K562 (cell line): ENCODE results near the gene HCST. TPM values are rescaled to one million over a fixed set of nuclear protein-coding genes. Genes with fewer than 3 reads are reported as not detected.

Source experiments
- ATAC-seq: fragments of 200-7000 bp; cut with Tn5 transposase; 3 replicates; pipeline ENCODE4 v1.9.1; 2020; ENCODE audit warnings: moderate library complexity
- BruUV-seq: library from RNA; stranded (reverse); fragments of 400-500 nt; replicated peaks from 2 replicates; lab custom pipeline; 2021; lab: Mats Ljungman, UMichigan
- CTCF ChIA-PET: fragments of 300-600 bp; formaldehyde crosslinking; extraction: SDS; loops from one replicate; lab custom pipeline; 2021; ENCODE audit warnings: low intra/inter-chr PET ratio; lab: Yijun Ruan, JAX
- POLR2A ChIA-PET: fragments of 300-600, 350-650 bp; sonication (Branson Sonifier 250); formaldehyde crosslinking; extraction: SDS; loops from one replicate; lab custom pipeline; 2021; ENCODE audit warnings: antibody characterized with exemption, inconsistent platforms; lab: Yijun Ruan, JAX
- DNase-seq, 4 experiments: peaks; one replicate each; pipeline versions ENCODE4 v3.0.0 to v3.0.0-alpha.2; 2011 to 2018; ENCODE audit warnings: low spot score in 3 of 4, mixed read lengths in 3 of 4; ENCODE audit errors: extremely low read depth in 1 of 4
- FAIRE-seq: peaks from 2 replicates; lab custom pipeline; 2011; peaks lifted over from hg19 to GRCh38; lab: Jason Lieb, UNC
- H2AFZ ChIP-seq: 2 replicates; pipeline ENCODE4 v1.6.0; 2011; ENCODE audit warnings: low read depth, low read length, control low read depth, inconsistent platforms
- H3K27ac ChIP-seq: fragments of 200-600 bp; 3 replicates; pipeline ENCODE4 v1.8.0; 2011; ENCODE audit warnings: low read depth, mild to moderate bottlenecking, control low read depth, inconsistent platforms, low read length, moderate library complexity, mixed read lengths; ENCODE audit errors: extremely low read depth
- H3K27me3 ChIP-seq, 2 experiments: fragments of 300-600 bp in 1 of 2; 2 replicates in 1 of 2; 3 replicates in 1 of 2; pipeline versions ENCODE4 v1.6.0 to v1.8.0; 2011; ENCODE audit warnings: inconsistent platforms in 2 of 2, low read length in 2 of 2, mild to moderate bottlenecking in 1 of 2, mixed read lengths in 1 of 2, moderate library complexity in 1 of 2; ENCODE audit not compliant: control insufficient read depth in 2 of 2, insufficient read depth in 2 of 2
- H3K36me3 ChIP-seq: fragments of 300-600 bp; 3 replicates; pipeline ENCODE4 v1.8.0; 2011; ENCODE audit warnings: mild to moderate bottlenecking, low read length, inconsistent platforms; ENCODE audit not compliant: control insufficient read depth, insufficient read depth
- H3K4me1 ChIP-seq, 2 experiments: fragments of 200-600 bp in 1 of 2; replicated peaks in 1 of 2; 2 replicates in 1 of 2; 3 replicates in 1 of 2; pipeline versions ENCODE4 v1.5.1 to v1.8.0; 2011; ENCODE audit warnings: inconsistent platforms in 2 of 2, low read length in 2 of 2, mild to moderate bottlenecking in 1 of 2, mixed read lengths in 1 of 2, moderate library complexity in 1 of 2; ENCODE audit not compliant: control insufficient read depth in 2 of 2, insufficient read depth in 2 of 2
- H3K4me2 ChIP-seq: 2 replicates; pipeline ENCODE4 v1.6.1; 2011; ENCODE audit warnings: low read length, control low read depth, inconsistent platforms, mixed read lengths; ENCODE audit not compliant: insufficient read depth
- H3K4me3 ChIP-seq: fragments of 200-600 bp; sonication (generic), shearing (Covaris generic); 2 replicates; pipeline ENCODE4 v1.5.1; 2016; ENCODE audit warnings: control low read depth, inconsistent platforms
- H3K79me2 ChIP-seq: fragments of 200-600 bp; 3 replicates; pipeline ENCODE4 v1.8.0; 2011; ENCODE audit warnings: low read length, inconsistent platforms; ENCODE audit not compliant: control insufficient read depth, insufficient read depth
- H3K9ac ChIP-seq, 2 experiments: 2 replicates each; pipeline versions ENCODE4 v1.6.0 to v1.6.1; 2011; ENCODE audit warnings: low read depth in 2 of 2, low read length in 2 of 2, control low read depth in 1 of 2, inconsistent platforms in 1 of 2, mild to moderate bottlenecking in 1 of 2, mixed read lengths in 1 of 2; ENCODE audit not compliant: insufficient read depth in 1 of 2
- H3K9me1 ChIP-seq: one replicate; pipeline ENCODE4 v1.6.0; 2011; ENCODE audit warnings: inconsistent platforms, mild to moderate bottlenecking, low read length, moderate library complexity; ENCODE audit not compliant: control insufficient read depth, insufficient read depth
- H3K9me3 ChIP-seq: replicated peaks from 2 replicates; pipeline ENCODE4 v1.5.1; 2011; ENCODE audit warnings: low read depth, low read length, inconsistent platforms; ENCODE audit not compliant: control insufficient read depth, insufficient read depth
- H4K20me1 ChIP-seq: replicated peaks from 2 replicates; pipeline ENCODE4 v1.6.1; 2011; ENCODE audit warnings: low read length, inconsistent platforms, mixed read lengths; ENCODE audit not compliant: control insufficient read depth, insufficient read depth
- CREB5 ChIP-seq: fragments of 250-450 bp; sonication (Bioruptor Pico); IDR thresholded peaks from 2 replicates; pipeline ENCODE4 v1.5.0; 2020; ENCODE audit warnings: mild to moderate bottlenecking
- FUS ChIP-seq: fragments of 200-400 bp; formaldehyde crosslinking; optimal IDR thresholded peaks from 2 replicates; pipeline ENCODE3; 2017; ENCODE audit warnings: low read depth, low read length
- GTF2F1 ChIP-seq: IDR thresholded peaks from 2 replicates; pipeline ENCODE4 v1.6.1; 2011; ENCODE audit warnings: low read depth, low read length, improper control_type of control experiment
- MTF1 ChIP-seq: fragments of 250-450 bp; sonication (Bioruptor Pico); IDR thresholded peaks from 2 replicates; pipeline ENCODE4 v1.9.0; 2021; ENCODE audit warnings: moderate library complexity, mild to moderate bottlenecking, inconsistent platforms, borderline replicate concordance
- PHB2 ChIP-seq: fragments of 450-650 bp; IDR thresholded peaks from 2 replicates; pipeline ENCODE4 v1.6.1; 2017; ENCODE audit warnings: low read depth
- PRMT5 ChIP-seq: sonication (generic); formaldehyde crosslinking; IDR thresholded peaks from 2 replicates; pipeline ENCODE4 v1.5.0; 2020; ENCODE audit warnings: missing genetic modification reagents
- RBM17 ChIP-seq: fragments of 200-400 bp; formaldehyde crosslinking; IDR thresholded peaks from 2 replicates; pipeline ENCODE4 v1.6.1; 2017; ENCODE audit warnings: low read depth, mild to moderate bottlenecking, low read length, borderline replicate concordance
- RBM34 ChIP-seq: fragments of 200-400 bp; formaldehyde crosslinking; IDR thresholded peaks from 2 replicates; pipeline ENCODE4 v1.6.1; 2018; ENCODE audit warnings: low read length, borderline replicate concordance; ENCODE audit not compliant: insufficient read depth
- SRF ChIP-seq, 2 experiments: fragments of 250-450, 450-650 bp in 1 of 2; sonication (Bioruptor Pico) in 1 of 2; sonication (generic) in 1 of 2; formaldehyde crosslinking; IDR thresholded peaks; 2 replicates each; pipeline versions ENCODE4 v1.5.0 to v1.5.1; 2020 to 2022; ENCODE audit warnings: mild to moderate bottlenecking in 1 of 2, missing genetic modification reagents in 1 of 2
- TAF9B ChIP-seq: fragments of 450-650 bp; IDR thresholded peaks from 2 replicates; pipeline ENCODE4 v1.6.1; 2018; ENCODE audit warnings: mild to moderate bottlenecking; ENCODE audit not compliant: partially characterized antibody
- TCF3 ChIP-seq: sonication (generic); formaldehyde crosslinking; IDR thresholded peaks from 2 replicates; pipeline ENCODE4 v1.4.0; 2020; ENCODE audit warnings: mild to moderate bottlenecking, missing genetic modification reagents
- VEZF1 ChIP-seq: fragments of 200-800 bp; sonication (Bioruptor generic); IDR thresholded peaks from 2 replicates; pipeline ENCODE4 v1.6.1; 2017; ENCODE audit warnings: missing genetic modification characterization, missing compliant biosample characterization
- ZBTB9 ChIP-seq: fragments of 450-650 bp; formaldehyde crosslinking; IDR thresholded peaks from 2 replicates; pipeline ENCODE4 v1.4.0; 2020; ENCODE audit warnings: mild to moderate bottlenecking, moderate library complexity
- ZNF174 ChIP-seq: fragments of 250-450 bp; sonication (Bioruptor Pico); IDR thresholded peaks from 2 replicates; pipeline ENCODE4 v1.4.0; 2020; ENCODE audit warnings: mild to moderate bottlenecking
- ZNF175 ChIP-seq: fragments of 200-800 bp; sonication (Bioruptor generic); IDR thresholded peaks from 2 replicates; pipeline ENCODE4 v1.6.1; 2016; ENCODE audit warnings: low read depth, mild to moderate bottlenecking, missing genetic modification characterization, missing compliant biosample characterization
- ZNF561 ChIP-seq: fragments of 450-650 bp; formaldehyde crosslinking; conservative IDR thresholded peaks from 2 replicates; pipeline ENCODE4 v1.4.0; 2020; ENCODE audit warnings: mild to moderate bottlenecking, moderate library complexity
- ZNF586 ChIP-seq: fragments of 450-650 bp; formaldehyde crosslinking; conservative IDR thresholded peaks from 2 replicates; pipeline ENCODE4 v1.4.0; 2020; ENCODE audit warnings: mild to moderate bottlenecking, moderate library complexity
- WGBS: fragments of 100-300 bp; shearing (Covaris generic); methylation state at CpG from one replicate; pipeline ENCODE4 v1.1.6; 2016; ENCODE audit warnings: low coverage, mixed read lengths; ENCODE audit not compliant: insufficient coverage; ENCODE audit errors: missing lambda C conversion rate; 5-methylcytosine and 5-hydroxymethylcytosine counted together
- in situ Hi-C: fragments of 300-500 bp; cut with MboI; formaldehyde crosslinking; loops from 4 replicates; pipeline ENCODE4 v1.15.0; 2018; ENCODE audit warnings: inconsistent platforms, mixed read lengths
- intact Hi-C: fragments of 100-400 bp; cut with micrococcal nuclease; formaldehyde crosslinking; loops from 2 replicates; pipeline ENCODE4 v1.14.2; 2022
- polyA plus RNA-seq, 8 experiments: library from polyadenylated mRNA; depleted of rRNA in 4 of 8; stranded (reverse) in 5 of 8; unstranded in 3 of 8; fragments of >200 nt; fragmentation: Nextera tagmentation in 2 of 8; fragmentation: Illumina TruSeq in 1 of 8; extraction: Ambion mirVana in 2 of 8; extraction: Trizol in 1 of 8; gene quantifications; 2 replicates each; pipeline versions ENCODE4 v1.2.1 to v1.2.3, GENCODE V29; 2011 to 2014; ENCODE audit warnings: inconsistent platforms in 1 of 8, missing spikeins in 1 of 8
- total RNA-seq, 7 experiments: library from RNA; depleted of rRNA in 6 of 7; stranded (reverse); fragments of >200 nt in 6 of 7; fragmentation: Illumina TruSeq in 2 of 7; extraction: Trizol in 2 of 7; gene quantifications; 2 replicates each; pipeline versions ENCODE4 v1.2.1 to v1.2.3, GENCODE V29; 2011 to 2021; ENCODE audit warnings: low replicate concordance in 1 of 7

HCST gene
- total and polyA plus RNA-seq, 9 of the 15 experiments (the other 6 are each of a cell fraction or from before 2014, with no cell fraction given): 0.29 to 1.9 (median 0.95) TPM; not detected in 2

- no peaks in the 10 kb centered on the region for H3K79me2 ChIP-seq
- DNase-seq (no peak), FAIRE-seq (no peak), ATAC-seq (no peak)
- no peaks in the 10 kb centered on the region for H3K9me3 ChIP-seq
- H3K4me3 ChIP-seq: no peak overlapping the region
- no peaks in the 10 kb centered on the region for H3K36me3 ChIP-seq
- no peak overlapping the region for H3K4me2 ChIP-seq
- CTCF ChIA-PET: no interaction called here
- peaks cover 0 to 23% of the 10 kb centered on the region in 2 experiments; a peak in 3 of 5 replicates for H3K4me1 ChIP-seq
- BruUV-seq: no TSS peak
- no peak overlapping the region for H2AFZ ChIP-seq
- POLR2A ChIA-PET: no interaction called here
- no peak overlapping the region for H3K9ac ChIP-seq
- no peak overlapping the region for H3K27ac ChIP-seq
- H3K9me1 ChIP-seq: no peaks in the 10 kb centered on the region
- intact Hi-C loops (loop anchor here (10.0 kb wide), 1 partner anchor 114 kb away; no protein-coding TSS in a partner anchor), in situ Hi-C loops (no loop called here)
- H3K27me3 ChIP-seq: peaks cover 32 to 75% of the 10 kb centered on the region in 2 experiments
- 6% methylated on average over 13 of the region's 13 CpGs for WGBS
- 0 out of 2 replicates have a peak, but pooled peaks cover 7% of the 10 kb centered on the region for H4K20me1 ChIP-seq
- TF ChIP-seq PHB2: no peak
- no peak for TF ChIP-seq FUS
- no peak for TF ChIP-seq GTF2F1
- TF ChIP-seq SRF (CRISPR knock-in tag; IDR thresholded peaks at IDR 0.05): no peak
- TF ChIP-seq ZNF561: no peak
- TF ChIP-seq RBM17: no peak
- TF ChIP-seq ZNF174 (CRISPR knock-in tag): no peak
- TF ChIP-seq ZNF175: no peak
- no peak for TF ChIP-seq PRMT5 (CRISPR knock-in tag)
- no peak for TF ChIP-seq VEZF1
- no peak for TF ChIP-seq CREB5 (CRISPR knock-in tag)
- no peak for TF ChIP-seq ZNF586 (CRISPR knock-in tag)
- no peak for TF ChIP-seq TCF3
- TF ChIP-seq RBM34: no peak
- no peak for TF ChIP-seq ZBTB9 (CRISPR knock-in tag)
- TF ChIP-seq TAF9B: no peak
- no peak for TF ChIP-seq MTF1 (CRISPR knock-in tag)
These were observed 36.2 kb downstream of the HCST start for GRCh38 chr19:35938282-35939224.
